SU-DHL-6 (cell line): Measurements from ENCODE around the gene MOCS1.

Experiments used
- H2AFZ ChIP-seq: fragments of 200-600 bp; sonication (generic); 2 replicates; pipeline ENCODE4 v1.6.1; 2014; ENCODE audit warnings: low read depth, mild to moderate bottlenecking, moderate library complexity, mixed read lengths, antibody characterized with exemption, low read length; ENCODE audit not compliant: severe bottlenecking
- H3F3A ChIP-seq: fragments of 200-600 bp; shearing (Covaris generic); 2 replicates; pipeline ENCODE4 v1.6.0; 2016; ENCODE audit warnings: antibody characterized with exemption, mild to moderate bottlenecking; ENCODE audit not compliant: insufficient read depth
- H3K27ac ChIP-seq: fragments of 200-600 bp; sonication (generic); 2 replicates; pipeline ENCODE4 v1.5.1; 2016; ENCODE audit warnings: low read depth, mild to moderate bottlenecking, low read length, moderate library complexity, mixed read lengths
- H3K27me3 ChIP-seq: fragments of 200-600 bp; sonication (generic), shearing (Covaris generic); 2 replicates; pipeline ENCODE4 v1.6.0; 2014; ENCODE audit warnings: mild to moderate bottlenecking, low read length
- H3K36me3 ChIP-seq: fragments of 200-600 bp; sonication (generic); 2 replicates; pipeline ENCODE4 v1.6.1; 2014; ENCODE audit warnings: mild to moderate bottlenecking, low read length, mixed read lengths
- H3K4me2 ChIP-seq: fragments of 300-600, 200-600 bp; shearing (Covaris generic), sonication (generic); 2 replicates; pipeline ENCODE4 v1.6.0; 2014; ENCODE audit warnings: low read length, low read depth, mild to moderate bottlenecking; ENCODE audit not compliant: poor library complexity, severe bottlenecking
- H3K4me3 ChIP-seq: fragments of 200-600 bp; sonication (generic); 2 replicates; pipeline ENCODE4 v1.5.1; 2014; ENCODE audit warnings: antibody characterized with exemption, low read length, mild to moderate bottlenecking, mixed read lengths; ENCODE audit not compliant: insufficient read depth, poor library complexity, severe bottlenecking
- H3K79me2 ChIP-seq: fragments of 200-600 bp; sonication (generic); 2 replicates; pipeline ENCODE4 v1.6.1; 2014; ENCODE audit warnings: mild to moderate bottlenecking, low read length, moderate library complexity; ENCODE audit not compliant: insufficient read depth
- H3K9ac ChIP-seq: fragments of 200-600 bp; sonication (generic); 2 replicates; pipeline ENCODE4 v1.7.0; 2014; ENCODE audit warnings: mild to moderate bottlenecking, low read length
- H3K9me2 ChIP-seq: fragments of 200-600 bp; sonication (generic); replicated peaks from 2 replicates; pipeline ENCODE4 v1.6.1; 2014; ENCODE audit warnings: low read length; ENCODE audit not compliant: insufficient read depth
- H3K9me3 ChIP-seq: fragments of 200-600 bp; sonication (generic); 2 replicates; pipeline ENCODE4 v1.6.1; 2014; ENCODE audit warnings: low read length, mixed read lengths; ENCODE audit not compliant: insufficient read depth
- H4K20me1 ChIP-seq: fragments of 200-600 bp; sonication (generic); 2 replicates; pipeline ENCODE4 v1.6.1; 2014; ENCODE audit warnings: low read depth, mild to moderate bottlenecking, antibody characterized with exemption, low read length, moderate library complexity, mixed read lengths
- CTCF ChIP-seq: fragments of 200-600 bp; sonication (generic); IDR thresholded peaks from one replicate; pipeline ENCODE4 v1.5.1; 2017; ENCODE audit warnings: antibody characterized with exemption, mild to moderate bottlenecking, low read length, moderate library complexity; ENCODE audit not compliant: insufficient read depth, poor library complexity, severe bottlenecking
- EZH2phosphoT487 ChIP-seq: fragments of 200-600 bp; sonication (generic), shearing (Covaris generic); conservative IDR thresholded peaks from 2 replicates; pipeline ENCODE4 v1.6.1; 2018; ENCODE audit warnings: mild to moderate bottlenecking, antibody characterized with exemption, low read length, moderate library complexity, mixed read lengths

The MOCS1 gene

GRCh38 chr6:39892490-39893129 is 41.7 kb downstream of the MOCS1 start:
- H3K9ac ChIP-seq = no peak overlapping the region
- TF ChIP-seq EZH2phosphoT487 (no peak), CTCF (peak; percentile 24)

GRCh38 chr6:39891976-39892375 is 42.3 kb downstream of the MOCS1 start:
- Histone ChIP-seq H3K36me3 (no peaks in the 10 kb centered on the region), H3K27me3 (no peaks in the 10 kb centered on the region), H3K9ac (no peak overlapping the region), H4K20me1 (no peaks in the 10 kb centered on the region), H2AFZ (no peak overlapping the region), H3K27ac (no peak overlapping the region), H3K9me3 (no peaks in the 10 kb centered on the region), H3K4me2 (no peak overlapping the region), H3K9me2 (no peaks in the 10 kb centered on the region), H3K4me3 (no peak overlapping the region), H3F3A (no peaks in the 10 kb centered on the region), H3K79me2 (no peaks in the 10 kb centered on the region)
- TF ChIP-seq CTCF (no peak), EZH2phosphoT487 (no peak)

More at GRCh38 chr6:39892490-39893129, 41.7 kb downstream of the MOCS1 start:
- Histone ChIP-seq H2AFZ (no peak overlapping the region), H3K4me3 (no peak overlapping the region), H3K36me3 (no peaks in the 10 kb centered on the region), H3K4me2 (no peak overlapping the region), H3K27ac (no peak overlapping the region), H3K79me2 (no peaks in the 10 kb centered on the region), H3K27me3 (no peaks in the 10 kb centered on the region), H3F3A (no peaks in the 10 kb centered on the region), H3K9me2 (no peaks in the 10 kb centered on the region), H3K9me3 (no peaks in the 10 kb centered on the region), H4K20me1 (no peaks in the 10 kb centered on the region)

- no peak for TF ChIP-seq EZH2phosphoT487
- TF ChIP-seq CTCF = no peak
- no peaks in the 10 kb centered on the region for H4K20me1 ChIP-seq
- H3K27ac ChIP-seq = no peak overlapping the region
- H3K9me2 ChIP-seq = no peaks in the 10 kb centered on the region
- no peaks in the 10 kb centered on the region for H3K36me3 ChIP-seq
- no peak overlapping the region for H3K9ac ChIP-seq
- no peaks in the 10 kb centered on the region for H3K79me2 ChIP-seq
- no peak overlapping the region for H2AFZ ChIP-seq
- no peak overlapping the region for H3K4me2 ChIP-seq
- no peaks in the 10 kb centered on the region for H3K9me3 ChIP-seq
- H3K4me3 ChIP-seq = no peak overlapping the region
- no peaks in the 10 kb centered on the region for H3K27me3 ChIP-seq
- H3F3A ChIP-seq = no peaks in the 10 kb centered on the region
Observed at GRCh38 chr6:39891353-39891752, 42.9 kb downstream of the MOCS1 start.
